Activated T-helper 2 cell treated with anti-CD3 and anti-CD28 coated beads, Interferon-gamma antibody, Interleukin-2, Interleukin-4, amounts not matched to agents 10 μg/mL and 5 μg/mL and 100 μg/mL, durations not matched to agents 14 hours and 24 hours and 36 hours (primary cell): ENCODE results near the gene PKP2. TPM values are rescaled to one million over a fixed set of nuclear protein-coding genes. Genes with fewer than 3 reads are reported as not detected.

Source experiments
- DNase-seq: peaks from one replicate; pipeline ENCODE4 v3.0.0; 2021; ENCODE audit warnings: low spot score
- H3K27ac Mint-ChIP-seq: one replicate; pipeline ENCODE4 v1.8.0; 2021; ENCODE audit warnings: mixed read lengths
- H3K27me3 Mint-ChIP-seq: one replicate; pipeline ENCODE4 v1.8.0; 2021; ENCODE audit warnings: low read depth, mixed read lengths
- H3K36me3 Mint-ChIP-seq: one replicate; pipeline ENCODE4 v1.8.0; 2021; ENCODE audit warnings: low read depth, mixed read lengths
- H3K4me1 Mint-ChIP-seq: one replicate; pipeline ENCODE4 v1.8.0; 2021; ENCODE audit warnings: low read depth, mixed read lengths
- H3K4me3 Mint-ChIP-seq: one replicate; pipeline ENCODE4 v1.8.0; 2021; ENCODE audit warnings: low read depth, mild to moderate bottlenecking, moderate library complexity, mixed read lengths
- H3K9me3 Mint-ChIP-seq: one replicate; pipeline ENCODE4 v1.8.0; 2021; ENCODE audit warnings: mixed read lengths
- intact Hi-C: fragments of 100-400 bp; cut with micrococcal nuclease; formaldehyde crosslinking; loops from one replicate; pipeline ENCODE4 v1.15.1; 2023
- total RNA-seq: library from RNA; stranded (reverse); gene quantifications from 2 replicates; pipeline ENCODE4 v1.2.3, GENCODE V29; 2022

PKP2 gene
- total RNA-seq, 1 donor from 2014 or later, result not detected

GRCh38 chr12:32753605-32754004, 143.0 kb downstream of the PKP2 start:
- Mint-ChIP-seq H3K27ac (peak overlapping the region; percentile 26), H3K27me3 (no peaks in the 10 kb centered on the region), H3K4me3 (peak overlapping the region; percentile 92), H3K36me3 (peaks cover 50% of the 10 kb centered on the region), H3K9me3 (no peaks in the 10 kb centered on the region), H3K4me1 (peaks cover 22% of the 10 kb centered on the region)
- intact Hi-C loops, result loop anchor here (2.0 to 10.0 kb wide), 2 partner anchors 299 to 1679 kb away; partner anchors contain the start of gene DDX11
- no peak for DNase-seq

GRCh38 chr12:32743264-32743663, 153.3 kb downstream of the PKP2 start:
- Mint-ChIP-seq H3K27me3 (no peaks in the 10 kb centered on the region), H3K36me3 (peaks cover 75% of the 10 kb centered on the region)

GRCh38 chr12:32742133-32742532, 154.4 kb downstream of the PKP2 start:
- Mint-ChIP-seq H3K4me1 (peaks cover 11% of the 10 kb centered on the region), H3K9me3 (no peaks in the 10 kb centered on the region), H3K4me3 (no peak overlapping the region), H3K27ac (no peak overlapping the region), H3K27me3 (no peaks in the 10 kb centered on the region), H3K36me3 (peaks cover 75% of the 10 kb centered on the region)
- intact Hi-C loops, result no loop called here
- no peak for DNase-seq

More at GRCh38 chr12:32743264-32743663, 153.3 kb downstream of the PKP2 start:
- peaks cover 11% of the 10 kb centered on the region for H3K4me1 Mint-ChIP-seq
- H3K4me3 Mint-ChIP-seq, result no peak overlapping the region
- no peak for DNase-seq
- H3K27ac Mint-ChIP-seq, result no peak overlapping the region
- intact Hi-C loops, result no loop called here
- no peaks in the 10 kb centered on the region for H3K9me3 Mint-ChIP-seq

Other genes starting within 250 kb of the PKP2 start
- 97.5 and 108 TPM in 2 replicates for gene DNM1L, start 217.5 kb downstream of the PKP2 start, total RNA-seq
- gene YARS2, start 140.9 kb downstream of the PKP2 start, total RNA-seq, result 29.3 and 30.3 TPM in 2 replicates